ENCODE measurements around the gene EVL.

Gene EVL

DNA sequence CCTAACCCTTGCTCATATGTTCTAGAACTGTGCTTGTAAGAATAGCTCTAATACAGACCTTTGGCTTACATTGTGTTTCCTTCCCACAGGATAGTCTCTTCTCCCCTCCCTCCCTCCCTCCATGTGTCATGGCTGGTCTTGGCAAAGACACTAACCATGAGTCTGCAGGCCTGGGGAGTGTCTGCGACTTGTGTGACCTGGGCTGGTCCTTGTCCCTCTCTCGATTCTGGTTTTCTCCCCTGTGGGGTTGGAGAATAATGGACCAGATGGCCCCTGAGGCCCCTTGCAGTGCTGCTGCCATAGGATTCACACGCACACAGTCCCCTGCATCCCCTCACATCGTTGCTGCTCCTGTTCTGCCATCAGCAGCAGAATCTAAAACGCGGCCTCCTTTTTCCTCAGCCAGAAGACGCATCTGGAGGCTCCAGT, 64.0 kb downstream of the EVL start:
- Histone ChIP-seq H3K4me1 (ENCODE audit: control insufficient read depth, insufficient read depth, low read length, unreplicated experiment) (peaks cover 24% of the 10 kb centered on the region), H3K27ac (ENCODE audit: low read depth, low read length) (peak overlapping the region; percentile 29; the same call in 1 of the 2 replicates), H2AFZ (ENCODE audit: low read length, unreplicated experiment) (no peak overlapping the region), H3K27me3 (ENCODE audit: insufficient read depth, low read length) (no peaks in the 10 kb centered on the region), H3K79me2 (ENCODE audit: control insufficient read depth, insufficient read depth, low read length, unreplicated experiment) (no peaks in the 10 kb centered on the region), H3K4me3 (ENCODE audit: low read depth, low read length) (no peak overlapping the region), H3K36me3 (ENCODE audit: insufficient read depth, low read length) (no peaks in the 10 kb centered on the region)

DNA sequence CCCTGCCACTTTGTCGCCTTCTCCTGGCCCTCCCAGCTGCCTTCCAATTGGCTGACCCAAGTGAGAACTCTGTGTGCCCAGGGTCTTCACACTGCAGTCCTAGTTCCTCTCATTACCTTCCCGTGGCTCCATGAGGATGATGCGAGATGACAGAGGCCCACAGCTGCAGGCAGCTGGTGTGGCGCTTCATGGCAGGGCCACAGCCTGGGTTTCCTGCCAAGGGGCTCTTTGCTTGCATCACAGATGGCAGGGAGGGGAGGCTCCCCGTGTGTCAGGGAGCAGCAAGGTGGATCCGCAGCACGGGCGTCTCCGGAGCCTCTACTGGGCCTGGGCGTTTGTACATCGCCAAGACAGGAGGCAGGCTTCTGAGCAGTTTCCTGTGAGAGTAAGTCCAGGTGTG, 65.3 kb downstream of the EVL start:
- H3K4me3 ChIP-seq (ENCODE audit: low read depth, low read length) = no peak overlapping the region
- no peaks in the 10 kb centered on the region for H3K36me3 ChIP-seq (ENCODE audit: insufficient read depth, low read length)
- H3K27me3 ChIP-seq (ENCODE audit: insufficient read depth, low read length) = no peaks in the 10 kb centered on the region

DNA sequence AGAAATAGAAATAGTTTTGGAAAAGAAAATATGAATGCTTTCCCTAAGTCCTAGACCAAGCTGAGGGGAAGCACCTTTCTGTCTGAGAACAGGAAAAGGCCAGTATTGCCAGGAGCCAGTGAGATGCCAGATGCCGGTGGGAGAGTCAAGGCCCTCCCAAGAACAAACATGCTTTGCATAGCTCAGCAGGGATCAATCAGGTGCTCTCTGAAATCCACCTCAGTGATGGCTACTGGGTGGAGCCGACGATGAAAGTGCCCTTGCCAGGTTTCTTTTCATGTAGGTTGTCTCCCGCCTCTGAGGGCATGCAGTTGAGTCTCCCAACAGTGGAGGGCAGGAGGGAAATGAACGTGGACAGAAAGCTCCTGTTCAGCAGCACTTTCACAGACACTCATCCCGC, 66.0 kb downstream of the EVL start:
- no peaks in the 10 kb centered on the region for H3K36me3 ChIP-seq (ENCODE audit: insufficient read depth, low read length)
- H2AFZ ChIP-seq (ENCODE audit: low read length, unreplicated experiment) = no peak overlapping the region
- no peak overlapping the region for H3K4me3 ChIP-seq (ENCODE audit: low read depth, low read length)
- no peak overlapping the region for H3K27ac ChIP-seq (ENCODE audit: low read depth, low read length)
- peaks cover 24% of the 10 kb centered on the region for H3K4me1 ChIP-seq (ENCODE audit: control insufficient read depth, insufficient read depth, low read length, unreplicated experiment)
- H3K79me2 ChIP-seq (ENCODE audit: control insufficient read depth, insufficient read depth, low read length, unreplicated experiment) = no peaks in the 10 kb centered on the region
- no peaks in the 10 kb centered on the region for H3K27me3 ChIP-seq (ENCODE audit: insufficient read depth, low read length)

More for the DNA sequence above, 65.3 kb downstream of the EVL start:
- Histone ChIP-seq H2AFZ (ENCODE audit: low read length, unreplicated experiment) (no peak overlapping the region), H3K27ac (ENCODE audit: low read depth, low read length) (no peak overlapping the region), H3K4me1 (ENCODE audit: control insufficient read depth, insufficient read depth, low read length, unreplicated experiment) (peaks cover 24% of the 10 kb centered on the region), H3K79me2 (ENCODE audit: control insufficient read depth, insufficient read depth, low read length, unreplicated experiment) (no peaks in the 10 kb centered on the region)

DNA sequence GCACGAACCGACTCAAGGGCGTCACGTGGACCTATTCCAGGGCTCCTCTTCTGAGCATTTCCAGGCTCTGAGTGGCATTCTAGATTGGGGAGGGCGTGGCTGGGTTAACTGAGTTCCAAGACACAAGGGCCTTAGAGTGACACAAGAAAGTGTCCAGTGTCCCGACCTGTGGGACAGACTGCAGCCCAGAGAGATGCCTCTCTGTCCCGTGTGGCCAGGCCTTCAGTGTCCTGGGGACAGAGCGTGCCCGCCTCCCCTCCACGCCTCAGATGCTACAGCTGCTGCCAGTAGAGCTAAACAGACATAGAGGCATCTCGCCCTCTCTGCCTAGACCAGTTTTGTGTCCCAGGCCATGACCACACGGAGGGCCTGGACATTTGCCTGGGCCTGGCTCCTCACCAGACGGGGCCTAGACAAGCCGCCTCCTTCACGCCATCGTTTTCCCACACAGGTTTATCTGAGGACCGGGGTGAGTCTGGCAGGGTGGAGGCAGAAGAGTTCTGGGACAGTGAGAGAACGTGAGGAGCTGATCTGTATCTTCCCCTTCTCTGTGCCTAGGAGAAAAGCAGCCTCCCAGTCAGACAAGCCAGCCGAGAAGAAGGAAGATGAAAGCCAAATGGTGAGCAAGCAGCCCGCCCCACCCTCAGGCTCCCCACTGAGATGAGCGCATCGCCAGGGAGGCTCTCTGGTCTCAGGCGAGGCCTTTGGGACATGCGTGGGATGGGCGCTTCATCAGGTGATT, 67.1 kb downstream of the EVL start:
- Histone ChIP-seq H3K36me3 (ENCODE audit: insufficient read depth, low read length) (no peaks in the 10 kb centered on the region), H3K4me1 (ENCODE audit: control insufficient read depth, insufficient read depth, low read length, unreplicated experiment) (peaks cover 24% of the 10 kb centered on the region), H3K27ac (ENCODE audit: low read depth, low read length) (no peak overlapping the region), H2AFZ (ENCODE audit: low read length, unreplicated experiment) (no peak overlapping the region), H3K27me3 (ENCODE audit: insufficient read depth, low read length) (no peaks in the 10 kb centered on the region), H3K4me3 (ENCODE audit: low read depth, low read length) (no peak overlapping the region), H3K79me2 (ENCODE audit: control insufficient read depth, insufficient read depth, low read length, unreplicated experiment) (no peaks in the 10 kb centered on the region)

DNA sequence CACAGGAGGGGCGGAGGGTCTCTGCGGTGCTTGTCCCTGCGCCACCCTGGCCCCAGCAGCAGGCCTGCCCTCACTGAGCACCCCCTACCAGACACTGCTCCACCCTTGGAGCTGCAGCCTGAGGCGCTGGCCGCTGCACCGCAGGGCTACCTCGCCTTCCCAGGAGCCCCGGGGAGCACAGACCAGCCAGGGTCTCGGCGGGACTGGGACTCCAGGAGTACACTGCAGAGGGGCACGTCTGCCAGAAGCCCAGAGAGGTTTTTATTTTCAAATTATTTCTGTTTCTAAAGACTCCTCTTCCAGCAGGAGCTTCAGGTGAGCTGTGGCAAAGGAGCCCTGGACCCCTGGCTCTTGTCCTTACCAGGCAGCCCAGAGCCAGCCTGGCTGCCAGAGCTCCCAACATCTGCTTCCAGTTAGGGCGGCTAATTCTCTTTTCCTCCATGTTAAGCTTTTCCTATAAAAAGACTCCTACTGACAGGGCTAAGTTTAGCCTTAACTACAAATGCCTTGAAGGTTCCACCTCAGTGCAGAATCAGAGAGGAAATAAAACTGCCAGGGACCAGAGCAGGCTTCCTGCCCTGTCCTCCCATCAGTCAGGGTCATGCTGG, 67.8 kb downstream of the EVL start:
- Histone ChIP-seq H3K79me2 (ENCODE audit: control insufficient read depth, insufficient read depth, low read length, unreplicated experiment) (no peaks in the 10 kb centered on the region), H2AFZ (ENCODE audit: low read length, unreplicated experiment) (no peak overlapping the region), H3K4me1 (ENCODE audit: control insufficient read depth, insufficient read depth, low read length, unreplicated experiment) (peaks cover 24% of the 10 kb centered on the region), H3K27me3 (ENCODE audit: insufficient read depth, low read length) (no peaks in the 10 kb centered on the region), H3K36me3 (ENCODE audit: insufficient read depth, low read length) (no peaks in the 10 kb centered on the region), H3K27ac (ENCODE audit: low read depth, low read length) (no peak overlapping the region), H3K4me3 (ENCODE audit: low read depth, low read length) (no peak overlapping the region)

DNA sequence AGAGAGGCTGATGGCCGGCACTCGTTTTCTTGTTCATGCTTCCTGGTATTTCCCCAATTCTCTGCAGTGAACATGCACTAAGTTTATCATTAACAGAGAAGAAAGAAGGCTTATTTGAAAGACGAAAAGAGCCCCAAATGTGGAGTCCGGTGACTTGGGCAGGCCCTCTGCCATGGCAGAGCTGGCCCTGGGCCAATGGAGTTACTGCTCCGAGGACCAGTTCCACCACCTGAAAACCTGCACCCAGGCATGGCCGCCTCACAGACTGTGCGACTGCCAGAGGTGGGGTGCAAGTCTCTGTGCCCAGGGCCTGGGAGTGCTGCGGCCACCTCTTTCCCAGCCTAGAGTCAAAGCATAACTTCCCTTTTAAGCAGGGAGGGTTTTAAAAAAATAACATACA, 69.4 kb downstream of the EVL start:
- H3K36me3 ChIP-seq (ENCODE audit: insufficient read depth, low read length) = no peaks in the 10 kb centered on the region
- no peaks in the 10 kb centered on the region for H3K27me3 ChIP-seq (ENCODE audit: insufficient read depth, low read length)
- peaks cover 12% of the 10 kb centered on the region for H3K4me1 ChIP-seq (ENCODE audit: control insufficient read depth, insufficient read depth, low read length, unreplicated experiment)
- H3K4me3 ChIP-seq (ENCODE audit: low read depth, low read length) = no peak overlapping the region
- no peaks in the 10 kb centered on the region for H3K79me2 ChIP-seq (ENCODE audit: control insufficient read depth, insufficient read depth, low read length, unreplicated experiment)
- H2AFZ ChIP-seq (ENCODE audit: low read length, unreplicated experiment) = no peak overlapping the region
- no peak overlapping the region for H3K27ac ChIP-seq (ENCODE audit: low read depth, low read length)

DNA sequence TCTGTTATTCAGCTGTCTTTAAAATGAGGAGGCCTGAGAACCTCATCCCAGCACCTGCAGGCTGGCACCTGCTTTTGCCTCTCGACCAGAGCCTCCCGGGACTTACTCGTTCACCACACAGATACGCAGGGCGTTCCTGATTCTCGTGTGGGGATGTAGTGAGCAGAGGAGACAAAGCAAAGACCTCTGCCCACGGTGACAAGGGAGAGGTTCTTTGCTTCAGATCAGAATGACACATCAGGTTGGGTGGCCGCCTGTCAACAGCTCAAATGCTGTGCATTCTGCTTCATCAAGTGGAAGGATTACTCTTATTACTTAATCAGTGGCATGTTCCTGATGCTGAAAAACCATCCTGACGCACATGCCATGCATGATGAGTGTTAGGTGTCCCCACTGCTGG, 69.9 kb downstream of the EVL start:
- Histone ChIP-seq H3K36me3 (ENCODE audit: insufficient read depth, low read length) (no peaks in the 10 kb centered on the region), H3K27ac (ENCODE audit: low read depth, low read length) (no peak overlapping the region), H3K79me2 (ENCODE audit: control insufficient read depth, insufficient read depth, low read length, unreplicated experiment) (no peaks in the 10 kb centered on the region), H3K4me3 (ENCODE audit: low read depth, low read length) (no peak overlapping the region), H3K27me3 (ENCODE audit: insufficient read depth, low read length) (no peaks in the 10 kb centered on the region), H2AFZ (ENCODE audit: low read length, unreplicated experiment) (no peak overlapping the region), H3K4me1 (ENCODE audit: control insufficient read depth, insufficient read depth, low read length, unreplicated experiment) (peaks cover 12% of the 10 kb centered on the region)

DNA sequence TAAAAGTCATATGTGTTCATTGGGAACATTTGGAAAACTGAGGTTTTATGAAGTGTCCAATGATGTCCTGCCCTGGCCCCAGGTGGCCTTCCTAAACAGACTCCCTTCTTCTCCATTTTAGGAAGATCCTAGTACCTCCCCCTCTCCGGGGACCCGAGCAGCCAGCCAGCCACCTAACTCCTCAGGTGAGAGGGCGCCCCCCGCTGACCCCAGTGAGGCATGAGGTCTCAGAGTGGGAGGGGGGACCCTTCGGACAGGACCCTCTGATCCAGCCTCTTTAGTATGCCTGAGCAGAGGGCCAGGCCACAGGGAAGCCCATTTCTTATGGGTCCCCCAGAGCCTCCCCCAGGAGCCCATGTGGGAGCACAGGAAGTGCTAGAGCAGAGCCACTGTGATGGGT, 70.6 kb downstream of the EVL start:
- Histone ChIP-seq H2AFZ (ENCODE audit: low read length, unreplicated experiment) (no peak overlapping the region), H3K36me3 (ENCODE audit: insufficient read depth, low read length) (no peaks in the 10 kb centered on the region), H3K27ac (ENCODE audit: low read depth, low read length) (no peak overlapping the region), H3K27me3 (ENCODE audit: insufficient read depth, low read length) (no peaks in the 10 kb centered on the region), H3K4me3 (ENCODE audit: low read depth, low read length) (no peak overlapping the region), H3K79me2 (ENCODE audit: control insufficient read depth, insufficient read depth, low read length, unreplicated experiment) (no peaks in the 10 kb centered on the region), H3K4me1 (ENCODE audit: control insufficient read depth, insufficient read depth, low read length, unreplicated experiment) (peaks cover 12% of the 10 kb centered on the region)

DNA sequence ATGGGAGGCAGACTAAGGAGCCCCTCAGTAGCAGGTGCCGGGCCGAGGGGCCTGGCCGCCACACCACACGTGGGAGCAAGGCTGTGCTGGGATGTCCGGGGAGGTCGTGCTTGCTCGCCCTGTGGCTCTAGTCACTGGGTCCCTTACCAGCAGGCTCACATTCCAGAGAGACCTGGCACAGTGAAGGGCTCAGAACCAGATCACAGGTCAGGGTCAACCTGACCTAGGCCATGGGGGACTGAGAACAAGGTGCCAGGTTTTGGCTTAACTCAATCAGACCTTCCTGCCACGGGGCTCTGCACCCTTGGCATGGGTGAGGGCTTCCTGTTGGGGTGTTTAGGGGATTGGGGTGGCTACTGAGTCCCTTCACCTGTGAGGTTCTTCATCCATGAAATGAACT, 72.0 kb downstream of the EVL start:
- no peak overlapping the region for H3K4me3 ChIP-seq (ENCODE audit: low read depth, low read length)
- H3K36me3 ChIP-seq (ENCODE audit: insufficient read depth, low read length) = no peaks in the 10 kb centered on the region
- H3K4me1 ChIP-seq (ENCODE audit: control insufficient read depth, insufficient read depth, low read length, unreplicated experiment) = peaks cover 8% of the 10 kb centered on the region
- H3K27ac ChIP-seq (ENCODE audit: low read depth, low read length) = no peak overlapping the region
- H3K79me2 ChIP-seq (ENCODE audit: control insufficient read depth, insufficient read depth, low read length, unreplicated experiment) = no peaks in the 10 kb centered on the region
- no peak overlapping the region for H2AFZ ChIP-seq (ENCODE audit: low read length, unreplicated experiment)
- no peaks in the 10 kb centered on the region for H3K27me3 ChIP-seq (ENCODE audit: insufficient read depth, low read length)

DNA sequence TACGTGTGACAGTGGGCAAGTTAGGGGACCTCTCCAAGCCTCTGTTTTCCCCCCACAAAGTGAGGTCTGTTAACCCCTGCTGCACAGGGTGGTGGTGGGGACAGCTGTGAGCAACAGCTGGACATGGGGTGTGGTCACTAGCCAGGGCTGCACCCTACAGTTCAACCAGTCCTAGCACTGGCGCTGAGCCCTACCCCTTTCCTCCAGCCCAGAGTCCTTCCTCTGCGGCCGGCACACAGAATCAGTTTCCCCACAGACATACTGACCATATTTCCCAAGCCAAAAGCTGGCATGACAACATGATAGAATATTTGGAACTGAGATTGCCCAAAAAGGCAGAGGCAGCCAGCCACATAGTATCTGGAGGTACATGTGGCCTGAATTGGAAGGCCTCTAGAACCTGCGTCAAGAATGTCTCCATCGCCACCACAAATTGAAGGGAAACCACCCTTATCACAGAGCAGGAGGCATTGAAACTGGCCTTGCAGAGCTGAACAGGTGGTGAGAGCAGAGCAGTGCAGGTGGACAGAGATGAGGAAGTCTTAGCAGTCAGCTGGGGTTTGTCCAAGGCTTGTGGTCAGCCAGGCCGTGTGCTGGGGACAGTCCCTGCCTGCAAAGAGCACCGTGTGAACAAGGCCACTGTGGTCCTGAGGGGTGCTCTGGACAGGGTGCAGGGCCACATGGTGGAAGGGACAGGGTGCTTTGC, 73.0 kb downstream of the EVL start:
- Histone ChIP-seq H3K4me1 (ENCODE audit: control insufficient read depth, insufficient read depth, low read length, unreplicated experiment) (no peaks in the 10 kb centered on the region), H3K27me3 (ENCODE audit: insufficient read depth, low read length) (no peaks in the 10 kb centered on the region), H3K79me2 (ENCODE audit: control insufficient read depth, insufficient read depth, low read length, unreplicated experiment) (no peaks in the 10 kb centered on the region), H2AFZ (ENCODE audit: low read length, unreplicated experiment) (no peak overlapping the region), H3K36me3 (ENCODE audit: insufficient read depth, low read length) (no peaks in the 10 kb centered on the region), H3K4me3 (ENCODE audit: low read depth, low read length) (no peak overlapping the region), H3K27ac (ENCODE audit: low read depth, low read length) (no peak overlapping the region)

DNA sequence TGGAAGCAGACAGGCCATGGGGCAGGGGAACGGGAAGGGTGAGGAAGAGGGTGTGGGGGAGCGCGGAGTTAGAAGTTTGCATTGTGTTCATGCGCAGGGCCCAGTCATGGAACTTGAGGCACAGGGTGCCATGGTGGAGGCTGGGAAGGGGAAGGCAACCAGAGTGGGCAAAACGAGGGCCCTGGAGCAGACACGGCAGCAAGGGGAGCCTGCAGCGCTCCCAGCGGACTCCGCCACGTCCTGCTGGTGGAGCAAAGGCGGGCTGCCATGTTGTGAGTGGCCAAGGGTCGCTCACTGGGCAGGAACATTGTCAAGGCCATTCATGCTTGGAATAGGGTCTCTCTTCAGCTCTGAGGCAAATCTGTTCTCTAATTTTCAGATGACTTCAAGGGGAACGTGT, 73.7 kb downstream of the EVL start:
- Histone ChIP-seq H3K27ac (ENCODE audit: low read depth, low read length) (no peak overlapping the region), H3K79me2 (ENCODE audit: control insufficient read depth, insufficient read depth, low read length, unreplicated experiment) (no peaks in the 10 kb centered on the region), H3K27me3 (ENCODE audit: insufficient read depth, low read length) (no peaks in the 10 kb centered on the region), H3K4me3 (ENCODE audit: low read depth, low read length) (no peak overlapping the region), H2AFZ (ENCODE audit: low read length, unreplicated experiment) (no peak overlapping the region), H3K4me1 (ENCODE audit: control insufficient read depth, insufficient read depth, low read length, unreplicated experiment) (no peaks in the 10 kb centered on the region), H3K36me3 (ENCODE audit: insufficient read depth, low read length) (no peaks in the 10 kb centered on the region)
